Liver (tissue), 9 donors: ENCODE results near the gene SPDYC. TPM values are rescaled to one million over a fixed set of nuclear protein-coding genes. Genes with fewer than 3 reads are reported as not detected.

Experiments
- DNase-seq: peaks from one replicate; pipeline ENCODE4 v3.0.0-alpha.2; 2017; ENCODE audit warnings: low spot score
- H3K27ac ChIP-seq, 2 donors: one replicate each; pipeline ENCODE4 v1.7.0; 2013; ENCODE audit warnings: inconsistent platforms in 2 of 2, low read length in 2 of 2, control low read depth in 1 of 2, low read depth in 1 of 2, mild to moderate bottlenecking in 1 of 2
- H3K27me3 ChIP-seq, 4 donors: one replicate each; pipeline versions ENCODE4 v1.6.1 to v1.7.0; 2013; ENCODE audit warnings: low read length in 3 of 4, inconsistent platforms in 1 of 4, mild to moderate bottlenecking in 1 of 4, moderate library complexity in 1 of 4; ENCODE audit not compliant: control insufficient read depth in 4 of 4, insufficient read depth in 4 of 4
- H3K36me3 ChIP-seq, 4 donors: one replicate each; pipeline versions ENCODE4 v1.6.1 to v1.7.0; 2013; ENCODE audit warnings: low read length in 3 of 4, mild to moderate bottlenecking in 3 of 4, low read depth in 1 of 4, moderate library complexity in 1 of 4; ENCODE audit not compliant: control insufficient read depth in 4 of 4, insufficient read depth in 3 of 4
- H3K4me1 ChIP-seq, 4 donors: one replicate each; pipeline versions ENCODE4 v1.6.1 to v1.7.0; 2013; ENCODE audit warnings: low read length in 3 of 4, mild to moderate bottlenecking in 3 of 4, moderate library complexity in 1 of 4; ENCODE audit not compliant: control insufficient read depth in 4 of 4, insufficient read depth in 4 of 4
- H3K4me3 ChIP-seq, 3 donors: one replicate each; pipeline versions ENCODE4 v1.6.1 to v1.7.0; 2013; ENCODE audit warnings: low read length in 3 of 3, control low read depth in 1 of 3, low read depth in 1 of 3, mild to moderate bottlenecking in 1 of 3
- H3K9ac ChIP-seq, 2 donors: one replicate each; pipeline ENCODE4 v1.7.0; 2013; ENCODE audit warnings: low read length in 2 of 2, mild to moderate bottlenecking in 2 of 2, moderate library complexity in 2 of 2, control low read depth in 1 of 2, low read depth in 1 of 2
- H3K9me3 ChIP-seq, 4 donors: one replicate each; pipeline versions ENCODE4 v1.6.1 to v1.7.0; 2013; ENCODE audit warnings: low read length in 3 of 4; ENCODE audit not compliant: control insufficient read depth in 4 of 4
- ATF3 ChIP-seq: IDR thresholded peaks from 2 replicates; pipeline ENCODE4 v1.6.1; 2016; ENCODE audit warnings: antibody characterized with exemption
- EGR1 ChIP-seq, 2 donors: IDR thresholded peaks; 2 replicates each; pipeline ENCODE4 v1.6.1; 2016 to 2018; ENCODE audit warnings: antibody characterized with exemption in 2 of 2, low read depth in 2 of 2
- FOXA1 ChIP-seq: IDR thresholded peaks from 2 replicates; pipeline ENCODE4 v1.6.1; 2016; ENCODE audit warnings: antibody characterized with exemption
- HNF4A ChIP-seq, 2 donors: conservative IDR thresholded peaks; 2 replicates each; pipeline ENCODE4 v1.6.1; 2016; ENCODE audit warnings: antibody characterized with exemption in 2 of 2, mild to moderate bottlenecking in 2 of 2
- HNF4G ChIP-seq: IDR thresholded peaks from 2 replicates; pipeline ENCODE4 v1.6.1; 2016; ENCODE audit warnings: antibody characterized with exemption
- JUND ChIP-seq, 2 donors: IDR thresholded peaks; 2 replicates each; pipeline ENCODE4 v1.6.1; 2016; ENCODE audit warnings: antibody characterized with exemption in 2 of 2
- MAX ChIP-seq: IDR thresholded peaks from 2 replicates; pipeline ENCODE4 v1.6.1; 2016; ENCODE audit warnings: antibody characterized with exemption
- REST ChIP-seq: IDR thresholded peaks from 2 replicates; pipeline ENCODE4 v1.6.1; 2016; ENCODE audit warnings: antibody characterized with exemption, mild to moderate bottlenecking
- RXRA ChIP-seq, 2 donors: IDR thresholded peaks; 2 replicates each; pipeline ENCODE4 v1.6.1; 2017 to 2018; ENCODE audit warnings: antibody characterized with exemption in 2 of 2, mild to moderate bottlenecking in 1 of 2
- TAF1 ChIP-seq: conservative IDR thresholded peaks from 2 replicates; pipeline ENCODE4 v1.6.1; 2016; ENCODE audit warnings: antibody characterized with exemption, mild to moderate bottlenecking
- YY1 ChIP-seq: IDR thresholded peaks from 2 replicates; pipeline ENCODE4 v1.6.1; 2016; ENCODE audit warnings: antibody characterized with exemption, mild to moderate bottlenecking
- ZBTB33 ChIP-seq: IDR thresholded peaks from 2 replicates; pipeline ENCODE4 v1.6.1; 2016; ENCODE audit warnings: antibody characterized with exemption
- WGBS: extraction: QIAGEN DNeasy Blood & Tissue Kit; methylation state at CpG from one replicate; pipeline ENCODE4 v1.1.7; 2013; 5-methylcytosine and 5-hydroxymethylcytosine counted together
- polyA plus RNA-seq, 2 donors: library from polyadenylated mRNA; stranded (reverse) in 1 of 2; unstranded in 1 of 2; fragments of 200-250 nt in 1 of 2; fragments of >200 nt in 1 of 2; fragmentation: Nextera tagmentation in 1 of 2; extraction: Ambion mirVana in 1 of 2; gene quantifications; one replicate each; pipeline versions ENCODE4 v1.2.1 to v1.2.3, GENCODE V29; 2013 to 2015
- total RNA-seq, 2 donors: library from RNA; depleted of rRNA; stranded (reverse); fragments of >200 nt; gene quantifications; one replicate each; pipeline ENCODE4 v1.2.3, GENCODE V29; 2014
- donor health status: healthy.
- donor health status: healthy.
- donor health status: healthy.
- donor health status: healthy.
- donor health status: healthy.

SPDYC gene
- total and polyA plus RNA-seq, 4 donors, result 0.08 to 1.1 (median 0.52) TPM; not detected in 1

GRCh38 chr11:65209711-65210360 is 39.8 kb downstream of the SPDYC start:
- DNase-seq, result no peak
- H3K27ac ChIP-seq, result no peak overlapping the region

GRCh38 chr11:65210361-65210731 is 40.3 kb downstream of the SPDYC start:
- DNase-seq, result no peak
- peaks cover 3 to 31% (median 16%) of the 10 kb centered on the region in 4 donors for H3K36me3 ChIP-seq
- no peak for TF ChIP-seq HNF4G
- TF ChIP-seq MAX, result no peak
- TF ChIP-seq ATF3, result no peak
- TF ChIP-seq RXRA (IDR thresholded peaks at IDR 0.05), result no peak
- no peak for TF ChIP-seq FOXA1
- no peak for TF ChIP-seq ZBTB33
- no peak for TF ChIP-seq HNF4A (conservative IDR thresholded peaks at IDR 0.05)
- TF ChIP-seq REST, result no peak
- TF ChIP-seq EGR1 (IDR thresholded peaks at IDR 0.05; ENCODE audit: low read depth in 2 of 2), result no peak
- no peak for TF ChIP-seq TAF1
- peaks cover 12 to 29% (median 15%) of the 10 kb centered on the region in 4 donors for H3K4me1 ChIP-seq
- H3K27me3 ChIP-seq, result no peaks in the 10 kb centered on the region
- H3K4me3 ChIP-seq, result no peak overlapping the region
- H3K27ac ChIP-seq, result no peak overlapping the region
- no peaks in the 10 kb centered on the region for H3K9me3 ChIP-seq
- WGBS, result 84% methylated on average over 14 of the region's 14 CpGs
- no peak overlapping the region for H3K9ac ChIP-seq

More at GRCh38 chr11:65209711-65210360, 39.8 kb downstream of the SPDYC start:
- Histone ChIP-seq H3K9me3 (no peaks in the 10 kb centered on the region), H3K36me3 (peaks cover 3 to 36% (median 16%) of the 10 kb centered on the region in 4 donors), H3K4me3 (no peak overlapping the region), H3K9ac (no peak overlapping the region), H3K27me3 (no peaks in the 10 kb centered on the region), H3K4me1 (peaks cover 12 to 29% (median 15%) of the 10 kb centered on the region in 4 donors)
- WGBS, result 95% methylated on average over 20 of the region's 20 CpGs
- TF ChIP-seq EGR1 (IDR thresholded peaks at IDR 0.05; ENCODE audit: low read depth in 2 of 2) (no peak), REST (no peak), ATF3 (no peak), MAX (no peak), RXRA (IDR thresholded peaks at IDR 0.05) (no peak), YY1 (no peak), JUND (IDR thresholded peaks at IDR 0.05) (no peak)
